GM21515 (cell line): Measurements from ENCODE around the gene PHYH.
"Not testable (repeated sequence)": the region's sequence is repeated elsewhere in the genome, so short reads cannot be mapped to it uniquely, and the experiment has no call there.

ENCODE experiments used
- ATAC-seq: cut with Tn5 transposase; IDR thresholded peaks from one replicate; pipeline ENCODE4 v1.9.1; 2021; ENCODE audit not compliant: unreplicated experiment

The PHYH gene

DNA sequence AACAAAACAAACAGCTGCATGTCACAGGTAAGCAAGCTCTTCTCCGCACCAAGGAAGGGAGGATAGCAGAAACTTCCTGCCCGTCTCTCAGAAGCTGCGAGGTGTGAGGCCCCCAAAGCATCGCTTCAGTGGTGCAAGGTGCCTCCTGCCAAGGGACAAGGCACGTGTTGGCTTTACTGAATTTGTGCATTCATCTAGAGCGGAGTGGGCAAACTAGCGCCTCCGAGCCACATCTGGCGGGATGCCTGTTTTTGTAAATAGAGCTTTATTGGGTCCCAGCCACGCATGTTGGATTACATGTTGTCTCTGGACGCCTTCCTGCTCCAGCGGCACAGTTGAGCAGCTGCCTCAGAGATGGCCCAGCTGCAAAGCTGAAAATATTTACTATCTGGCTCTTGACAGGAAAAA lies 27.7 kb downstream of the PHYH start:
- ATAC-seq: no peak

- no peak for ATAC-seq
These were observed 28.2 kb downstream of the PHYH start for GRCh38 chr10:13271552-13272163.

- ATAC-seq: no peak
These were observed 28.9 kb downstream of the PHYH start for GRCh38 chr10:13270877-13271551.

GRCh38 chr10:13268841-13269240 lies 31.0 kb downstream of the PHYH start:
- ATAC-seq: no peak

GRCh38 chr10:13268310-13268709 lies 31.6 kb downstream of the PHYH start:
- no peak for ATAC-seq

- no peak for ATAC-seq
These were observed 36.3 kb downstream of the PHYH start for GRCh38 chr10:13263591-13263990.

GRCh38 chr10:13262433-13262832 lies 37.4 kb downstream of the PHYH start:
- ATAC-seq: no peak

DNA sequence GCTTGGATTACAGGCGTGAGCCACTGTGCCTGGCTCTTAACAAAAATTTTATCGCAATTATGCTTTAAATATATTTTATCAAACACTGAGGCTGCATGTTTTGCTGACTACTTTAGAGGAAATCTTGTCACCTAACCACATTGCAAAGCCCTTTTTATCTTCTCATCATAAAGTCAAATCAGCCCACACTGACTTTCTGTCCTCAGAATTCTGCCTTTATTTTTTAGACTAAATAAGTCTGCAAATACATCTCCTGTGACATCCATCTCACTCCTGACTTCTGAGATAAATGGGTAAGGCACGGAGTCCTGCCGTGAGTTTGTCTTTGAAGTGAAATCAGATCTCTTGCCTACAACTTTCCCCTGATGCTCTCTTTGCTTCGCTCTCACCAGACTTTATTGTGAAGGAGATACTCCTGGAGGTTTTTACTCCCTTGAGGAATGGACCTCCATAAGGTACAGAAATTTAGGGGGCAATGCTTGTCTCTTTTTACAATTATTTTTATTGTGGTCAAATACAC lies 42.2 kb downstream of the PHYH start:
- ATAC-seq: no peak

- no peak for ATAC-seq
These were observed 43.2 kb downstream of the PHYH start for GRCh38 chr10:13256627-13257026.

- ATAC-seq: no peak
These were observed 46.1 kb downstream of the PHYH start for GRCh38 chr10:13253726-13254125.

DNA sequence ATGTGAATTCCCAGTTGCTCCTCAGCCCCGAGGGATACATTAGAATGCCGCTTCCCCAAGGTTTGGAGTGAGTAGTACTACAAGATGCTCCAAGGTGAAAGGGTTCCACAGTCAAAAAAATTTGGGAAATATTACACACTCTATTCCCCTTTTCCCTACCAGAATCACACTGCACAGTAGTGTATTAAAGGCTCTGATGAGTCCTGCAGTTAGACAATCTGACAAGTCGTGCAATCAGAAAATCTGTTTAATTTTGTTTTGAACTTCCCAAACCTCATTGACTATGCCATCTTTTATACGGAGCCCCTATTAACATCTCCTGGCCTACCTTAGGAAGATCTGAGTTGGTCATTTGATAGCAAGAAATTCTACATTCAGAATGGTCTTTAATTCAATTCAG lies 52.1 kb downstream of the PHYH start:
- ATAC-seq: no peak

GRCh38 chr10:13247246-13247645 lies 52.6 kb downstream of the PHYH start:
- ATAC-seq: no peak

GRCh38 chr10:13242260-13242659 lies 57.6 kb downstream of the PHYH start:
- ATAC-seq: not testable (repeated sequence)

DNA sequence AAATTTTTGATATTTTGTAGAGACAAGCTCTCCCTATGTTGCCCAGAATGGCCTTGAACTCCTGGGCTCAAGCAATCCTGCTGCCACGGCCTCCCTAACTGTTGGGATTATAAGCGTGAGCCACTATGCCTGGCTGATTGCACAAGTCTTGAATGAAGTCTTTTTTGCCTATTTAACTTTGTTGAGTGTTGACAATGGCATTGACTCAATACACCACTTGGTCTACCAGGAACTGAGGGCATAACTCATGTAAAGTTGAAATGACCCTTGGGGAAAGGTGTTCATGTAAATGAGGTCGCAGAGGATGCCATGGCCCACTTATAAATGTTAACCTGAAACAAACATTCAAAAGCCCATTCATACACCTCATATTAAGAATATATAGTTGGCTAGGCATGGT lies 58.3 kb downstream of the PHYH start:
- ATAC-seq: no peak

GRCh38 chr10:13239923-13240322 lies 59.9 kb downstream of the PHYH start:
- no peak for ATAC-seq

DNA sequence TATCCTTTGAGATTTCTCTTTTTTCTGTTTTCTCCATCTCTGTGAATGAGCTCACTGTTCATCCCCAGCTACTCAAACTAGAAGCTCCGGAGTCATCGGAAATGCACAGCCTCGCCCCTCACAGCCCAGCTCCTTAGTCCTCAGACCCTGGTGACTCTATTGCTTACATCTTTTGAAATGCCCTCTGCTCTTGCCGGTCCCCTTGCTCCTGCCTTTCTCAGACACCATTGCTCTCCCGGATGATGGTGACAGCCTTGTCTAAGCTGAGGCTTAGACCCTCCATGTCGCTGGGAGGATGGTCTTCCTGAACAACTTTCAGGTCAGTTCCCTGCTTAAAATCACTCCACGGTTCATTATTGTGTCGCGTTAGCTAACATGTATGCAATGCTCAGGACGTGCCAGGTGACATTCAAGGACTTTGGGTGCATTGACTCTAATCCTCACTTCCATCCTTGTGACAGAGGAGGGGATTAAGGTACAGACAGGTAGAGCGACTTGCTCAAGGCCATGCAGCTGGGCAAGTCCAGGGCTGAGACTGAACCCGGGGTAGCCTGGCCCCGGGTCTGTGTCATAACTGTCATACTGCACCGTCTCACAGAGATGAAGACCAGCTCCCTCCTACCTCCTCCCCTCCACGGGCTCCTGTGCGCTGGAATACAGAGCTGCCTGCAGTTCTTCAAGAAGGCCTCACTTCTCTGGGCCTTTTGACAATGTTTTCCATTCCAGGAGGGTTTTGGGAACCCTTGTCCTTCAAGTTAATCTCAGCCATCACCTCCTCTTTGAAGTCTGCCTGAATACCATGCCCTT lies 61.4 kb downstream of the PHYH start:
- no peak for ATAC-seq

- no peak for ATAC-seq
These were observed 63.2 kb downstream of the PHYH start for GRCh38 chr10:13236638-13237037.

DNA sequence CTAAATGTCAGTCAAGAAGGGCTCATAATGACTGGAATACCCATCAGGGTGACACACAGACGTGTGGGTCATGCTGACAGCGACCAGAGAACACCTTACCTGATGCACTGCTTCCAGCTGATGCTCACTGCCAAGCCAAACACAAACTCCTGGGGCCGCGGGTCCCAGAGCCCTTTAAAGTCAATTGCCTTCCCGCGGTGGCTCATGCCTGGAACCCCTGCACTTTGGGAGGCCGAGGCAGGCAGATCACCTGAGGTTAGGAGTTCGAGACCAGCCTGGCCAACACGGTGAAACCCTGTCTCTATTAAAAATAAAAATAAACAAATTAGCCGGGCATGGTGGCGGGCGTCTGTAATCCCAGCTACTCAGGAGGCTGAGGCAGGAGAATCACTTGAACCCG lies 65.1 kb downstream of the PHYH start:
- ATAC-seq: not testable (repeated sequence)

DNA sequence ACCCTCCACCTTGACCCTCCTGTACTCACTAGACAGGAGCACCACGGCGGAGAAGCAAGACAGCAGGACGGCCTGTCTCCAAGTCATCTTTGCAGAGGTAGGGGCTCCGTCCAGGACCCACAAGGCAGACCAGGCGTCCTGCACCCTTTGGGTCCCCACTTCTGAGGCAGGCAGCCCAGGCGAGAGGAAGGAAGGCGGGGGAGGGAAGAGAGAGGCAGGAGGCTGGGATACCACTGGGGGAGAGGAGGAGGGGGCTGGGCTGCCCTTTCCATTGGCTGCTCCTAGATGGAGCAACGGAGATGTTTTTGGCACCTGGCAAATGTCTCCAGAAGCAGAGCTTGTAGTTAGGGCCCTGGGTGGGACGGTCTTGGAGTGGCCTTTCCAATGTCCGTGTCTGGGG lies 65.7 kb downstream of the PHYH start, which contains the start of gene UCMA:
UCMA (minus strand) TSS at position 203 of the 400 bp plus-strand sequence; CDS start at position 87, 116 bp downstream.
- no peak for ATAC-seq

DNA sequence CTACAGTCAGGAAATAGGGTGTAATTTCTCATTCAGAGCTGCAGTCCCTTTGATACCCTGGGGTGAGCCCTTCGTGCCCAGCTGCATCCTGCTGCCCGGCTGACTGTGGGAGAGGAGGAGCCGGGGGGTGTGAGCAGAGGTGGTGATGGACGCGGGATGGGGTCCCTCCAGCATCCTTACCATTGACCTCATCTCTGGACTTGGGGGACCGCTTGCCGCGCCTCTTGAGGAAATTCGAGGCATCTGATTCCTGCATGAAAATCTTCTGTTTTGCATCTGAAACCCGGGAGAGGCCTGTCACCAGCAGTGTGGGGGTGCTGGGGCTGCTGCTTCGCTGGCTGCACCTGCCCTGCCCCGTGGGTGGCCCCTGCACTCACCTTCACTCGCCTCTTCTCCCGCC lies 66.5 kb downstream of the PHYH start:
- no peak for ATAC-seq

DNA sequence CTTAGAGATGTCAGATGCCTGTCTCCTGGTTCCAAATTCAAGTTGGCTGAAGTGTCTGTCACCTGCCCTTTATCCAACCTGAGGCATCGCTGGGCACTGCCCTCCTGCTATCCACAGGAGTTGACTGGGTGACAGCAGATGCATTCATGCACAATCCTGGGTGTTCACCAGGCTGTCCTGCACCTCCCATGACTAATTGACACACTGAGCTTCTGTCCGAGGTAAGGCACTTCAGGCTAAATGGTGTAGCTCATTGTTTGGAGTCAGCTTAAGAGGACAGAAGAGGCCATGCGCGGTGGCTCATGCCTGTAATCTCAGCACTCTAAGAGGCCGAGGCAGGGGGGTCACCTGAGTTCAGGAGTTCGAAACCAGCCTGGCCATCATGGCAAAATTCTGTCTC lies 68.1 kb downstream of the PHYH start:
- no peak for ATAC-seq

- no peak for ATAC-seq
These were observed 68.7 kb downstream of the PHYH start for GRCh38 chr10:13231190-13231589.
